K562 (cell line): Measurements from ENCODE around the gene WNT11. TPM values are rescaled to one million over a fixed set of nuclear protein-coding genes. Genes with fewer than 3 reads are reported as not detected.

Experiments
- ATAC-seq: fragments of 200-7000 bp; cut with Tn5 transposase; 3 replicates; pipeline ENCODE4 v1.9.1; 2020; ENCODE audit warnings: moderate library complexity
- BruUV-seq: library from RNA; stranded (reverse); fragments of 400-500 nt; replicated peaks from 2 replicates; lab custom pipeline; 2021; lab: Mats Ljungman, UMichigan
- CTCF ChIA-PET: fragments of 300-600 bp; formaldehyde crosslinking; extraction: SDS; loops from one replicate; lab custom pipeline; 2021; ENCODE audit warnings: low intra/inter-chr PET ratio; lab: Yijun Ruan, JAX
- POLR2A ChIA-PET: fragments of 300-600, 350-650 bp; sonication (Branson Sonifier 250); formaldehyde crosslinking; extraction: SDS; loops from one replicate; lab custom pipeline; 2021; ENCODE audit warnings: antibody characterized with exemption, inconsistent platforms; lab: Yijun Ruan, JAX
- DNase-seq, 4 experiments: peaks; one replicate each; pipeline versions ENCODE4 v3.0.0 to v3.0.0-alpha.2; 2011 to 2018; ENCODE audit warnings: low spot score in 3 of 4, mixed read lengths in 3 of 4; ENCODE audit errors: extremely low read depth in 1 of 4
- FAIRE-seq: peaks from 2 replicates; lab custom pipeline; 2011; peaks lifted over from hg19 to GRCh38; lab: Jason Lieb, UNC
- H2AFZ ChIP-seq: 2 replicates; pipeline ENCODE4 v1.6.0; 2011; ENCODE audit warnings: low read depth, low read length, control low read depth, inconsistent platforms
- H3K27ac ChIP-seq: fragments of 200-600 bp; 3 replicates; pipeline ENCODE4 v1.8.0; 2011; ENCODE audit warnings: low read depth, mild to moderate bottlenecking, control low read depth, inconsistent platforms, low read length, moderate library complexity, mixed read lengths; ENCODE audit errors: extremely low read depth
- H3K27me3 ChIP-seq, 2 experiments: fragments of 300-600 bp in 1 of 2; 2 replicates in 1 of 2; 3 replicates in 1 of 2; pipeline versions ENCODE4 v1.6.0 to v1.8.0; 2011; ENCODE audit warnings: inconsistent platforms in 2 of 2, low read length in 2 of 2, mild to moderate bottlenecking in 1 of 2, mixed read lengths in 1 of 2, moderate library complexity in 1 of 2; ENCODE audit not compliant: control insufficient read depth in 2 of 2, insufficient read depth in 2 of 2
- H3K36me3 ChIP-seq: fragments of 300-600 bp; 3 replicates; pipeline ENCODE4 v1.8.0; 2011; ENCODE audit warnings: mild to moderate bottlenecking, low read length, inconsistent platforms; ENCODE audit not compliant: control insufficient read depth, insufficient read depth
- H3K4me1 ChIP-seq, 2 experiments: fragments of 200-600 bp in 1 of 2; replicated peaks in 1 of 2; 2 replicates in 1 of 2; 3 replicates in 1 of 2; pipeline versions ENCODE4 v1.5.1 to v1.8.0; 2011; ENCODE audit warnings: inconsistent platforms in 2 of 2, low read length in 2 of 2, mild to moderate bottlenecking in 1 of 2, mixed read lengths in 1 of 2, moderate library complexity in 1 of 2; ENCODE audit not compliant: control insufficient read depth in 2 of 2, insufficient read depth in 2 of 2
- H3K4me2 ChIP-seq: 2 replicates; pipeline ENCODE4 v1.6.1; 2011; ENCODE audit warnings: low read length, control low read depth, inconsistent platforms, mixed read lengths; ENCODE audit not compliant: insufficient read depth
- H3K4me3 ChIP-seq: fragments of 200-600 bp; sonication (generic), shearing (Covaris generic); 2 replicates; pipeline ENCODE4 v1.5.1; 2016; ENCODE audit warnings: control low read depth, inconsistent platforms
- H3K79me2 ChIP-seq: fragments of 200-600 bp; 3 replicates; pipeline ENCODE4 v1.8.0; 2011; ENCODE audit warnings: low read length, inconsistent platforms; ENCODE audit not compliant: control insufficient read depth, insufficient read depth
- H3K9ac ChIP-seq, 2 experiments: 2 replicates each; pipeline versions ENCODE4 v1.6.0 to v1.6.1; 2011; ENCODE audit warnings: low read depth in 2 of 2, low read length in 2 of 2, control low read depth in 1 of 2, inconsistent platforms in 1 of 2, mild to moderate bottlenecking in 1 of 2, mixed read lengths in 1 of 2; ENCODE audit not compliant: insufficient read depth in 1 of 2
- H3K9me1 ChIP-seq: one replicate; pipeline ENCODE4 v1.6.0; 2011; ENCODE audit warnings: inconsistent platforms, mild to moderate bottlenecking, low read length, moderate library complexity; ENCODE audit not compliant: control insufficient read depth, insufficient read depth
- H3K9me3 ChIP-seq: replicated peaks from 2 replicates; pipeline ENCODE4 v1.5.1; 2011; ENCODE audit warnings: low read depth, low read length, inconsistent platforms; ENCODE audit not compliant: control insufficient read depth, insufficient read depth
- H4K20me1 ChIP-seq: replicated peaks from 2 replicates; pipeline ENCODE4 v1.6.1; 2011; ENCODE audit warnings: low read length, inconsistent platforms, mixed read lengths; ENCODE audit not compliant: control insufficient read depth, insufficient read depth
- CTCFL ChIP-seq: IDR thresholded peaks from 2 replicates; pipeline ENCODE4 v1.6.1; 2011; ENCODE audit warnings: borderline replicate concordance, low read depth, mild to moderate bottlenecking, moderate library complexity, low read length; ENCODE audit not compliant: insufficient read depth, poor library complexity, severe bottlenecking
- E2F3 ChIP-seq: fragments of 250-450 bp; sonication (Bioruptor Pico); IDR thresholded peaks from 2 replicates; pipeline ENCODE4 v1.4.0; 2020; ENCODE audit warnings: mild to moderate bottlenecking
- EHMT2 ChIP-seq: fragments of 450-650 bp; IDR thresholded peaks from 2 replicates; pipeline ENCODE4 v1.6.1; 2018; ENCODE audit warnings: antibody characterized with exemption
- HLTF ChIP-seq: fragments of 450-650 bp; IDR thresholded peaks from 2 replicates; pipeline ENCODE4 v1.6.1; 2016
- HSF4 ChIP-seq: fragments of 250-450 bp; sonication (Bioruptor Pico); IDR thresholded peaks from 2 replicates; pipeline ENCODE4 v2.1.2; 2022; ENCODE audit warnings: mild to moderate bottlenecking, moderate library complexity, borderline replicate concordance
- ILK ChIP-seq: fragments of 450-650 bp; IDR thresholded peaks from 2 replicates; pipeline ENCODE4 v1.6.1; 2016; ENCODE audit warnings: missing genetic modification characterization, low read depth, mild to moderate bottlenecking, missing compliant biosample characterization, moderate library complexity, borderline replicate concordance
- KLF6 ChIP-seq: fragments of 250-450 bp; sonication (Bioruptor Pico); IDR thresholded peaks from 2 replicates; pipeline ENCODE4 v1.4.0; 2020; ENCODE audit warnings: mild to moderate bottlenecking, moderate library complexity, borderline replicate concordance
- RB1 ChIP-seq: fragments of 450-650 bp; IDR thresholded peaks from 2 replicates; pipeline ENCODE4 v1.6.1; 2017; ENCODE audit warnings: low read depth, mild to moderate bottlenecking
- SETDB1 ChIP-seq: IDR thresholded peaks from one replicate; pipeline ENCODE4 v1.6.1; 2012; ENCODE audit warnings: low read length, control low read depth, inconsistent platforms
- ZFPM2 ChIP-seq: fragments of 250-450 bp; sonication (Bioruptor Pico); IDR thresholded peaks from 2 replicates; pipeline ENCODE4 v1.5.1; 2022; ENCODE audit warnings: mild to moderate bottlenecking
- ZNF830 ChIP-seq: fragments of 250-450 bp; sonication (Bioruptor Pico); IDR thresholded peaks from 2 replicates; pipeline ENCODE4 v1.5.0; 2021; ENCODE audit warnings: mild to moderate bottlenecking
- WGBS: fragments of 100-300 bp; shearing (Covaris generic); methylation state at CpG from one replicate; pipeline ENCODE4 v1.1.6; 2016; ENCODE audit warnings: low coverage, mixed read lengths; ENCODE audit not compliant: insufficient coverage; ENCODE audit errors: missing lambda C conversion rate; 5-methylcytosine and 5-hydroxymethylcytosine counted together
- in situ Hi-C: fragments of 300-500 bp; cut with MboI; formaldehyde crosslinking; loops from 4 replicates; pipeline ENCODE4 v1.15.0; 2018; ENCODE audit warnings: inconsistent platforms, mixed read lengths
- intact Hi-C: fragments of 100-400 bp; cut with micrococcal nuclease; formaldehyde crosslinking; loops from 2 replicates; pipeline ENCODE4 v1.14.2; 2022
- polyA plus RNA-seq, 8 experiments: library from polyadenylated mRNA; depleted of rRNA in 4 of 8; stranded (reverse) in 5 of 8; unstranded in 3 of 8; fragments of >200 nt; fragmentation: Nextera tagmentation in 2 of 8; fragmentation: Illumina TruSeq in 1 of 8; extraction: Ambion mirVana in 2 of 8; extraction: Trizol in 1 of 8; gene quantifications; 2 replicates each; pipeline versions ENCODE4 v1.2.1 to v1.2.3, GENCODE V29; 2011 to 2014; ENCODE audit warnings: inconsistent platforms in 1 of 8, missing spikeins in 1 of 8
- total RNA-seq, 7 experiments: library from RNA; depleted of rRNA in 6 of 7; stranded (reverse); fragments of >200 nt in 6 of 7; fragmentation: Illumina TruSeq in 2 of 7; extraction: Trizol in 2 of 7; gene quantifications; 2 replicates each; pipeline versions ENCODE4 v1.2.1 to v1.2.3, GENCODE V29; 2011 to 2021; ENCODE audit warnings: low replicate concordance in 1 of 7

WNT11 gene
- total and polyA plus RNA-seq, 9 of the 15 experiments (the other 6 are each of a cell fraction or from before 2014, with no cell fraction given), result 0.03 to 0.20 (median 0.09) TPM; not detected in 4

- intact Hi-C loops, result loop anchor here (2.0 to 10.0 kb wide), 3 partner anchors 54 to 479 kb away; no protein-coding TSS in a partner anchor
- no peak for FAIRE-seq
- no peak for TF ChIP-seq HLTF
- TF ChIP-seq SETDB1, result no peak
- no peak for TF ChIP-seq ZFPM2 (CRISPR knock-in tag)
- no peak for TF ChIP-seq E2F3 (CRISPR knock-in tag)
- no peak for TF ChIP-seq CTCFL
- no peak for TF ChIP-seq HSF4 (CRISPR knock-in tag)
- no peak for TF ChIP-seq ILK (tag)
- no peak for TF ChIP-seq KLF6 (CRISPR knock-in tag)
- no peak for TF ChIP-seq RB1
- no peak for TF ChIP-seq EHMT2
- TF ChIP-seq ZNF830, result no peak
Observed at GRCh38 chr11:76206077-76206326, 300 bp downstream of the WNT11 start.

More at GRCh38 chr11:76206077-76206326, 300 bp downstream of the WNT11 start:
- Histone ChIP-seq H3K36me3 (no peaks in the 10 kb centered on the region), H3K4me3 (peak overlapping the region; percentile 46), H3K4me2 (peak overlapping the region; percentile 45), H2AFZ (peak overlapping the region; percentile 54), H3K4me1 (peaks cover 18 to 60% of the 10 kb centered on the region in 2 experiments; a peak in 4 of 5 replicates), H3K79me2 (no peaks in the 10 kb centered on the region), H3K9ac (peak overlapping the region in 1 of 2 experiments; percentile 82; a peak in 2 of 4 replicates), H3K9me3 (no peaks in the 10 kb centered on the region), H3K27ac (no peak overlapping the region), H3K27me3 (peaks cover 0 to 26% of the 10 kb centered on the region in 2 experiments; a peak in 2 of 5 replicates), H4K20me1 (no peaks in the 10 kb centered on the region), H3K9me1 (no peaks in the 10 kb centered on the region)
- ChIA-PET POLR2A (no interaction called here), CTCF (no interaction called here)
- in situ Hi-C loops, result no loop called here
- 19% methylated on average over 18 of the region's 18 CpGs for WGBS
- BruUV-seq, result no TSS peak
- no peak for DNase-seq
- ATAC-seq, result no peak
